ENCODE results near the gene TUFT1. TPM values are rescaled to one million over a fixed set of nuclear protein-coding genes. Genes with fewer than 3 reads are reported as not detected.
A peak's percentile ranks its signal among the peaks of the same experiment; 100 is the strongest.

The TUFT1 gene
- total and polyA plus RNA-seq, 2 of the 13 experiments (the other 11 are each of a cell fraction or from before 2014, with no cell fraction given), result 6.4 to 7.3 TPM

- no peak for TF ChIP-seq TOE1 (CRISPR knock-in tag; IDR thresholded peaks at IDR 0.05)
- no peak for TF ChIP-seq ZNF136 (CRISPR knock-in tag; IDR thresholded peaks at IDR 0.05; ENCODE audit: low read depth)
- no peak for TF ChIP-seq PREB (CRISPR knock-in tag; IDR thresholded peaks at IDR 0.05)
- TF ChIP-seq IRF1 (CRISPR knock-in tag; IDR thresholded peaks at IDR 0.05; ENCODE audit: low read depth), result no peak
- no peak for TF ChIP-seq ZNF224 (CRISPR knock-in tag; IDR thresholded peaks at IDR 0.05)
- peak; percentile 73; the same call in 1 of the 2 replicates for TF ChIP-seq ZNF329 (CRISPR knock-in tag; IDR thresholded peaks at IDR 0.05; ENCODE audit: low read depth)
- 0 out of 2 replicates have a peak, but pooled peaks have one; percentile 76 for TF ChIP-seq ZMAT3 (CRISPR knock-in tag; conservative IDR thresholded peaks at IDR 0.05)
- 0 out of 2 replicates have a peak, but pooled peaks have one; percentile 45 for TF ChIP-seq RNF2 (conservative IDR thresholded peaks at IDR 0.05; ENCODE audit: low read depth)
- no peak for TF ChIP-seq ZNF451 (CRISPR knock-in tag; IDR thresholded peaks at IDR 0.05)
- TF ChIP-seq SPEN (CRISPR knock-in tag; IDR thresholded peaks at IDR 0.05; ENCODE audit: low read depth), result peak; percentile 75; the same call in 1 of the 2 replicates
- TF ChIP-seq HNRNPL (IDR thresholded peaks at IDR 0.05; ENCODE audit: low read depth, low read length), result no peak
- TF ChIP-seq ZNF703 (CRISPR knock-in tag; IDR thresholded peaks at IDR 0.05; ENCODE audit: borderline replicate concordance), result no peak
- TF ChIP-seq WIZ (CRISPR knock-in tag; IDR thresholded peaks at IDR 0.05), result no peak
- TF ChIP-seq IRF9 (CRISPR knock-in tag; IDR thresholded peaks at IDR 0.05; ENCODE audit: borderline replicate concordance), result peak; percentile 64; the same call in 1 of the 2 replicates
- no peak; the same call in 1 of the 2 replicates for TF ChIP-seq IRX3 (CRISPR knock-in tag; IDR thresholded peaks at IDR 0.05; ENCODE audit: borderline replicate concordance, low read depth)
- TF ChIP-seq POLR2AphosphoS5 (IDR thresholded peaks at IDR 0.05; ENCODE audit: low read depth, low read length), result peak; percentile 46; the same call in 1 of the 2 replicates
- TF ChIP-seq ZHX2 (IDR thresholded peaks at IDR 0.05; ENCODE audit: low read depth), result no peak
- TF ChIP-seq ZHX2 (CRISPR knock-in tag; IDR thresholded peaks at IDR 0.05; ENCODE audit: borderline replicate concordance), result no peak
- no peak for TF ChIP-seq MED1 (CRISPR knock-in tag; IDR thresholded peaks at IDR 0.05)
- no peak for TF ChIP-seq ZBTB42 (CRISPR knock-in tag; IDR thresholded peaks at IDR 0.05)
Measured at GRCh38 chr1:151611832-151612500, 71.9 kb downstream of the TUFT1 start, which contains the start of gene SNX27 (continued).
